Sciatic nerve (tissue), 1 donor: ENCODE measurements around the gene SULT1A4. TPM values are rescaled to one million over a fixed set of nuclear protein-coding genes. Genes with fewer than 3 reads are reported as not detected.

Experiments used
- total RNA-seq: library from RNA; stranded (reverse); fragmentation: NEBNext Ultra II Directional; extraction: Animal tissue kit (Norgen Biotek cat#: 25700); gene quantifications from one replicate; pipeline ENCODE4 v1.2.1, GENCODE V29; 2021
- donor health status: DM: no; HTN: no; CAD: no.

Gene SULT1A4
- total RNA-seq, 1 donor from 2014 or later: 3.3 TPM

Other genes with a start within 250 kb of the SULT1A4 start
- gene NPIPB11, start 53.2 kb upstream of the SULT1A4 start, total RNA-seq: 2.5 TPM
- gene BOLA2, start 5.6 kb upstream of the SULT1A4 start, total RNA-seq: 9.5 TPM
- 12.3 TPM for gene SLX1B, start 5.4 kb upstream of the SULT1A4 start, total RNA-seq
- gene NPIPB12, start 46.5 kb downstream of the SULT1A4 start, total RNA-seq: 47.5 TPM
- gene SPN, start 203.3 kb downstream of the SULT1A4 start, total RNA-seq: 5.4 TPM
- 26.3 TPM for gene QPRT, start 219.3 kb downstream of the SULT1A4 start, total RNA-seq